Activated CD8-positive, alpha-beta T cell treated with anti-CD3 and anti-CD28 coated beads, Interleukin-2, amount 10 ng/mL, durations not matched to agents 7 days and 5 days (primary cell): Measurements from ENCODE around the gene NPY4R2. TPM values are rescaled to one million over a fixed set of nuclear protein-coding genes. Genes with fewer than 3 reads are reported as not detected.
"Not testable (repeated sequence)": the region's sequence is repeated elsewhere in the genome, so short reads cannot be mapped to it uniquely, and the experiment has no call there.

Experiments used
- ATAC-seq: fragments of 150-1000 bp; cut with Tn5 transposase; one replicate; pipeline ENCODE4 v1.10.0; 2021; ENCODE audit warnings: moderate library complexity
- CTCF ChIA-PET: fragments of 350-600 bp; sonication (Branson Sonifier 250); formaldehyde crosslinking; loops from one replicate; lab custom pipeline; 2021; ENCODE audit warnings: antibody characterized with exemption; lab: Charles Lee
- POLR2A ChIA-PET: fragments of 350-600 bp; sonication (Branson Sonifier 250); formaldehyde crosslinking; loops from one replicate; lab custom pipeline; 2021; ENCODE audit warnings: antibody characterized with exemption; lab: Charles Lee
- DNase-seq: peaks from one replicate; pipeline ENCODE4 v3.0.0-alpha.2; 2020
- H3K27ac Mint-ChIP-seq: one replicate; pipeline ENCODE4 v1.8.0; 2021; ENCODE audit warnings: mild to moderate bottlenecking, mixed read lengths
- H3K27me3 Mint-ChIP-seq: one replicate; pipeline ENCODE4 v1.8.0; 2021; ENCODE audit warnings: low read depth, mixed read lengths
- H3K36me3 Mint-ChIP-seq: one replicate; pipeline ENCODE4 v1.8.0; 2021; ENCODE audit warnings: low read depth, mixed read lengths
- H3K4me1 Mint-ChIP-seq: one replicate; pipeline ENCODE4 v1.8.0; 2021; ENCODE audit warnings: low read depth, mixed read lengths
- H3K4me3 Mint-ChIP-seq: one replicate; pipeline ENCODE4 v1.8.0; 2021; ENCODE audit warnings: mild to moderate bottlenecking, mixed read lengths
- H3K9me3 Mint-ChIP-seq: one replicate; pipeline ENCODE4 v1.8.0; 2022; ENCODE audit warnings: mixed read lengths; ENCODE audit not compliant: insufficient read depth
- total RNA-seq, 2 experiments: library from RNA; stranded (reverse); gene quantifications; one replicate each; pipeline ENCODE4 v1.2.3, GENCODE V29; 2021

Gene NPY4R2
- total RNA-seq, 2 experiments from 2014 or later, result not detected

DNA sequence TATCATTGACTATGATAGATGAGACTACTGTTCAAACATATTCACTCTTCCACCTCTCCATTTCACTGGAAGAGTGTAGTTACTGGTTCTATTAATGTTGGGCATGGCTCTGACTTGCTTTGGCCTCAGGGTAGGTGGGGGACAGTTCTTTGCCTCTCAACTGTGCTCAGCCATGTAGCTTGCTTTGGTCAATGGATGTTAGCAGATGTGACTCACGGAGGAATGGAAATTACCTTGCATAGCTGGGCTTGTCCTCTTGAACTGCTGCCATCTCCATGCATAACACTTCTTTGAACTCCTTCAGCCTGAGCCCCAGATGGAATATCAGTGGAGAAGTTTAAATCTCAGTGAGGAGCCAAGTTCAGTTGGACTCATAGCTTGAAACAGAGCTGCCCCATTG, 9.1 kb upstream of the NPY4R2 start:
- H3K27me3 Mint-ChIP-seq, POLR2A ChIA-PET, CTCF ChIA-PET, H3K36me3 Mint-ChIP-seq, H3K27ac Mint-ChIP-seq, ATAC-seq, H3K9me3 Mint-ChIP-seq, DNase-seq, H3K4me1 Mint-ChIP-seq, H3K4me3 Mint-ChIP-seq: not testable (repeated sequence)

DNA sequence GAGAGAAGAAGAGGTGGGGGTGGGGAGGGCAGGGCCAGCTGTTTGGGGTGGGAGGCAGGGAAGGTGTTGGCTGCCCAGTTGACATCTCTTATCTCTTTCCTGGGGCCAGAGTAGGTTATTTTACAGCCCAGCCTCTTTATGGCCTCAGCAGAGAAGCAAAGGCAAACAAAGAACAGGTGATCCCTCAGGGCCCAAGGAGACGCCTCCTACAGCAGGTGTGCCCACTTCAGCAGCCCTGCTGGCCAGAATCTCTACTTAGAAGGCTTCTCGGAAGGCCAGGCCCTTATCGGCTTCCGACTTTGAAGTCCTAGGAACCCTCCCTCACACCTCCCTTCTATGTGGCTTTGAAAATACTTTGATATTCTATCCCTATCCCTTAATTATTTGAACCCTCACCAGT, 8.0 kb upstream of the NPY4R2 start:
- H3K27ac Mint-ChIP-seq, H3K4me3 Mint-ChIP-seq, H3K4me1 Mint-ChIP-seq, POLR2A ChIA-PET, H3K36me3 Mint-ChIP-seq, ATAC-seq, CTCF ChIA-PET, H3K9me3 Mint-ChIP-seq, DNase-seq, H3K27me3 Mint-ChIP-seq: not testable (repeated sequence)

DNA sequence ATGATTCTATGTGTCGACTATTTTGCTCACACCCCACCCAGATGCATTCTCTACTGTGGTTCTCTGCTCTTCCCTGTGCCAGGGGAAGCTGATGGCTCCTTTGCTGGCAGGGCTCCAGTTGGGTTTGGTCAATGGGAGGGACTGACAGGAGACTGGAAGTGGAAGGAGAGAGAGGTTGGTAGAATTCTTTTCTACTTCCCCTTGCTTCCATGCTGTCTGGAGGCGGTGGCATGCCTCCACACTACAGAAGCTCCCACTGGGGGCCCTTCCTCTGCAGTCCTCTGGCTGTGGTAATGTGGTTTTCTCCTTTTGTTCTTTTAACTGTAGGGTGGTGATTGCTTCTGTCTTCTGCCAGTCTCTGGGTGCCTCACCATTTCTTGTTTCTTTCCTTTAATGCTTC, 4.4 kb upstream of the NPY4R2 start:
- H3K36me3 Mint-ChIP-seq, H3K9me3 Mint-ChIP-seq, POLR2A ChIA-PET, CTCF ChIA-PET, H3K4me3 Mint-ChIP-seq, H3K27ac Mint-ChIP-seq, H3K27me3 Mint-ChIP-seq, ATAC-seq, H3K4me1 Mint-ChIP-seq, DNase-seq: not testable (repeated sequence)

DNA sequence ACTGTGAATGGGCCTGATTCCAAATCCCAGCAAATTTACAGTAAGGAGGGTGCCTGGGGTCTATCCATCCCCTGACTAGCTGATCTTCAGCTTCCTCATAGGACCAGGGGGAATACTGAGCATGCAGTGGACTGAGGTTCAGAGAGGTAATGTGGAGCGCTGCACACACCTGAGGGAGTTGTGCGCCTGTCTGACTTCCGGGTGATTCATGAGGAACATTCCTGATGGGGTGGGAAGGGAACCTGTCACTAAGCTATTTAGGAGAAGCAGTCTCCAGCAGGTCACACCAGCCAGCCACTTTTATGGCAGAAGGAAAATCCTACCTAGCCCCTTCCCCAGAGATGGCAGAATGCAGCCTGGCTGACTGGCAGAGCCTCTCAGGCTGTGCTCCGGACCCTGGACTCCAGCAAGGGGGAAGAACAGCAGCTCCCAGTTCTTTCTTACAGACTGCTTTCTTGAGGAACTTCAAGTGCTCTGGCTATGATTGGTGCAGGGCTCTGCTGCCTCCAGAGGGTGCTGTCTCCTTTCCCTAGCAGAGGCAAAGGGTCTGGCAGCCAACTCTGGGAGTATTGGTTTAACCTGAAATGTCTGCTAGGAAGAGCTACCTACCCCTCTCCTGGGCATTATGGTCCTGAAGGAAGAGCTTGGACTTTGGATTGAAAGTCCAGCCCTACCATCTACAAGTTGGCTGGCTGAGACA, 2.5 kb upstream of the NPY4R2 start:
- POLR2A ChIA-PET, H3K27me3 Mint-ChIP-seq, H3K27ac Mint-ChIP-seq, H3K4me3 Mint-ChIP-seq, H3K9me3 Mint-ChIP-seq, H3K36me3 Mint-ChIP-seq, DNase-seq, H3K4me1 Mint-ChIP-seq, CTCF ChIA-PET, ATAC-seq: not testable (repeated sequence)

DNA sequence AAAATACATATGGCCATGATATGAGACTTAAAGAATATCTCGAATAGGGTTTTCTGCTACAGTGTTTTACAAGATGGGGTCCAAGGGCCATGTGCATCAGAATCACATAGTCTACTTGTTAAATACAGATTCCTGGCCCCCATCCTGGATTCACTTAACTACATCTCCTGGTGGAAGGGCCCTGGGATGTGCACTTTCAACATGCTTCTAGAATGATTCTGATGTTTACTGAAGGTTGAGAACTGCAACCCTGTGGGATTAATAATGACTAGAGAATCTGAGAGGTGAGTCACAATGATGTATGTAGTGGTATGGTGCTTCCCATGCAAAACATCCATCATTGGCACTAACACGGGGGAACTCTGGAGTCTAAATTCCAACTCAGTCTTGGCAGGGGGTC, 2.1 kb downstream of the NPY4R2 start:
- H3K4me3 Mint-ChIP-seq, H3K27ac Mint-ChIP-seq, H3K4me1 Mint-ChIP-seq, CTCF ChIA-PET, H3K36me3 Mint-ChIP-seq, POLR2A ChIA-PET, ATAC-seq, H3K9me3 Mint-ChIP-seq, H3K27me3 Mint-ChIP-seq, DNase-seq: not testable (repeated sequence)

DNA sequence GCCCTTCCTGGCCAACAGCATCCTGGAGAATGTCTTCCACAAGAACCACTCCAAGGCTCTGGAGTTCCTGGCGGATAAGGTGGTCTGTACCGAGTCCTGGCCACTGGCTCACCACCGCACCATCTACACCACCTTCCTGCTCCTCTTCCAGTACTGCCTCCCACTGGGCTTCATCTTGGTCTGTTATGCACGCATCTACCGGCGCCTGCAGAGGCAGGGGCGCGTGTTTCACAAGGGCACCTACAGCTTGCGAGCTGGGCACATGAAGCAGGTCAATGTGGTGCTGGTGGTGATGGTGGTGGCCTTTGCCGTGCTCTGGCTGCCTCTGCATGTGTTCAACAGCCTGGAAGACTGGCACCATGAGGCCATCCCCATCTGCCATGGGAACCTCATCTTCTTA, 4.0 kb downstream of the NPY4R2 start:
- H3K4me3 Mint-ChIP-seq, H3K4me1 Mint-ChIP-seq, H3K36me3 Mint-ChIP-seq, H3K27ac Mint-ChIP-seq, H3K9me3 Mint-ChIP-seq, DNase-seq, ATAC-seq, H3K27me3 Mint-ChIP-seq, CTCF ChIA-PET, POLR2A ChIA-PET: not testable (repeated sequence)

GRCh38 chr10:47924628-47925027, 6.2 kb downstream of the NPY4R2 start:
- ATAC-seq, CTCF ChIA-PET: not testable (repeated sequence)

DNA sequence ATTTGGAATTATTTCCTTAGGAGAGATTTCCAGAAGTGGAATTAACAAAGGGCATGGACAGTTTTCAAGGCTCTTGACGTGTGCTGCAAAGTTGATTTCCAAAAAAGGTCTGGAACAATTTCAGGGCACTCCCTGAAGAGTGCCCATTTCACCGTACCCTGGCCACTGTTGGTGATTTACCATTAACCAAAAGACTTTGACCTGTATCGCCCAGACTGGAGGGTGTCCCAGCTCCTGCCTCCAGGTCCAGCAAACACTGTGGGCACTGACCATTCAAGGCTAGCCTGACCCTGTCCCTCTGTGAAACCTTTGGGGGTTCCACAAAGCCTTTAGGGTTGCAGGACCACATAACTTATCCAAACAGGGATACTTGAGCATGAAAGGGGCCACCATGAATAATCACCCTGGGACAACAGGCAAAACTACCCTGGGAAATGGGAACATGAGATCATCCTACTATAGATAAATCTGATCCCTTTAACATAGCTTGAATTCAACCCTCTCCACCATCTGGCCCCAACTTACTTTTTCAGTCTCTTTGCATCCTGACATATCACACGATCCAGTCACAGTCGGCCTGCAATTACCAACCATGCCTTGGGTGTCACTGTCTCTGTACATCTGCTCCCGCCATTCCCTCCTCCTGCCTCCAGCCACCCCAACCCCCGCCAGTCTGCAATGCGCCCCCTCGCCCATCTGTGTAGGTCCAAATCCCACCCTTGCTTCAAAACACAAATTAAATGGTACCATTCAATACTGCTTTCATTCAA, 8.9 kb downstream of the NPY4R2 start:
- POLR2A ChIA-PET, H3K27me3 Mint-ChIP-seq, H3K4me3 Mint-ChIP-seq, DNase-seq, H3K27ac Mint-ChIP-seq, ATAC-seq, CTCF ChIA-PET, H3K4me1 Mint-ChIP-seq, H3K9me3 Mint-ChIP-seq, H3K36me3 Mint-ChIP-seq: not testable (repeated sequence)

More at GRCh38 chr10:47924628-47925027, 6.2 kb downstream of the NPY4R2 start:
- H3K4me3 Mint-ChIP-seq, H3K27me3 Mint-ChIP-seq, H3K27ac Mint-ChIP-seq, DNase-seq, POLR2A ChIA-PET, H3K36me3 Mint-ChIP-seq, H3K9me3 Mint-ChIP-seq, H3K4me1 Mint-ChIP-seq: not testable (repeated sequence)

GRCh38 chr10:47928225-47928624, 9.8 kb downstream of the NPY4R2 start:
- H3K36me3 Mint-ChIP-seq, DNase-seq, H3K4me1 Mint-ChIP-seq, POLR2A ChIA-PET, H3K27me3 Mint-ChIP-seq, H3K9me3 Mint-ChIP-seq, H3K4me3 Mint-ChIP-seq, H3K27ac Mint-ChIP-seq, CTCF ChIA-PET, ATAC-seq: not testable (repeated sequence)

DNA sequence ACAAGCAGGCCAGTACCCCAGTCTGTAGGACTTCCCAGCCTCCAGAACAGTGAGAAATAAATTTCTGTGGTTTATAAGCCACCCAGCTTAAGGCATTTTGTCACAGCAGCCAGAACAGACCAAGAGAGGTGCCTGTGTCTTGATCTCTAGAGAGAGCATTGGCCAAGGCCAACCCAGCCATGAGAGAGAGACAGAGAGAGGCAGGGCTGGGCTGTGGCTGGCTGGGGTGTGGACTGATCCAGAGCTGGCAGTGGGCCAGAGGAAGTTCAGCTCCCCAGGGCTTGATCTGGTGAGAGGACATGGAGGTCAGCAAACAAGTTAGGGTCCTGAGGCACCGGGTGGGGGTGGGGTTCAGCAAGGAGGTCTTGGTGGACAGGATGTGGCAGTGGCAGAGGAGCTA, 14.4 kb downstream of the NPY4R2 start:
- H3K27ac Mint-ChIP-seq, H3K4me1 Mint-ChIP-seq, H3K27me3 Mint-ChIP-seq, CTCF ChIA-PET, ATAC-seq, POLR2A ChIA-PET, H3K4me3 Mint-ChIP-seq, DNase-seq, H3K36me3 Mint-ChIP-seq, H3K9me3 Mint-ChIP-seq: not testable (repeated sequence)

- H3K36me3 Mint-ChIP-seq, POLR2A ChIA-PET, H3K27ac Mint-ChIP-seq, DNase-seq, H3K4me1 Mint-ChIP-seq, CTCF ChIA-PET, ATAC-seq, H3K27me3 Mint-ChIP-seq, H3K9me3 Mint-ChIP-seq, H3K4me3 Mint-ChIP-seq: not testable (repeated sequence)
Measured at GRCh38 chr10:47933462-47933861, 15.0 kb downstream of the NPY4R2 start.

DNA sequence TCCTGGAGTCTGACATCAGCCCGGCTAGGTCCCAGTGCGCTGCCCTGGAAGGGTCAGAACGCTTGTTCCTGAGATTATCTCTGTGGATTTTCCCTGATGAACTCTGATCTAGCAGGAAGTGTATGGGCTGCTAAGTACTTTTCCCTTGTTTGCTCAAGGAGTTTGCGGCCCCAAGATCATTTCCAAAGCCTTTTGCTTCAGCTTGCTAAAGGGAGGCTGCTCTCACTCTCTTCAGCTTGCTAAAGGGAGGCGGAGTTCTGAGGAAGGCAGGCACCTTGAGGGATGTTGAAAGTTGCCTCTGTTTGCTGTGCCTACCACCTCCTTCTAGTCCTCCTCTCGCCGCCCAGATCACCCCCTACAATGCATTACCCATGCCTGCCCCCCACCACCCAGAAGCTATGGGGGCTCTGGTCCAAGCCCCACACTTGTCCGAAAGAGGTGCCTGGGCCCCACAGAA, 18.3 kb downstream of the NPY4R2 start:
- H3K36me3 Mint-ChIP-seq, H3K27ac Mint-ChIP-seq, POLR2A ChIA-PET, CTCF ChIA-PET, DNase-seq, H3K27me3 Mint-ChIP-seq, ATAC-seq, H3K4me1 Mint-ChIP-seq, H3K4me3 Mint-ChIP-seq, H3K9me3 Mint-ChIP-seq: not testable (repeated sequence)
